GM19397 (cell line): ENCODE data around the gene P2RX6.

Source experiments
- ATAC-seq: cut with Tn5 transposase; IDR thresholded peaks from one replicate; pipeline ENCODE4 v1.9.1; 2021; ENCODE audit warnings: mild to moderate bottlenecking, moderate library complexity; ENCODE audit not compliant: unreplicated experiment

The P2RX6 gene

DNA sequence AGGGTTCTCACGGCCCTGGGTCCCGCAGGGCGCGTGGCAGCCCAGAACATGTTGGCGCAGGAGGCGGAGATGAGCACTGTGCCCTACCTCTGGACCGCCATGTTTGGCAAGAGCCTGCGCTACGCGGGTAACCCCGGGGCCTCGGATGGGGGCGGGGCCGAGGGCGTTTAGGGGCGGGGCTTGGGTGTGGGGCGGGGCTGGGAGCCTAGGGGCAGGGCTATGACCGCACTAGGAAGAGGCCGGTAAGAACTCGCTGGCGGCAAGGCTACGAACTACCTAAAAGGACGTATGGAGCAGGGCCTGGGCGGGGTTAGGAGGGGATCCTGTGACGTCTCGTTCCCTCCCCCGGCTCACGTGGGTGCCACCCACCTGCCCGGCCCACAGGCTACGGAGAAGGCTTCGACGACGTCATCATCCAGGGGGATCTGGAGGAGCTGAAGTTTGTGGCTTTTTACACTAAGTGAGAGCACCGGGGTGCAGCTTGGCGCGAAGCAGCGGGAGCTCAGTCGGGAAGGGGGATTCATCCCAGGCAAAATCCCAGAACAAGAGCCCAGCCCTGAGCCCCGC is 35.6 kb upstream of the P2RX6 start:
- ATAC-seq = no peak

DNA sequence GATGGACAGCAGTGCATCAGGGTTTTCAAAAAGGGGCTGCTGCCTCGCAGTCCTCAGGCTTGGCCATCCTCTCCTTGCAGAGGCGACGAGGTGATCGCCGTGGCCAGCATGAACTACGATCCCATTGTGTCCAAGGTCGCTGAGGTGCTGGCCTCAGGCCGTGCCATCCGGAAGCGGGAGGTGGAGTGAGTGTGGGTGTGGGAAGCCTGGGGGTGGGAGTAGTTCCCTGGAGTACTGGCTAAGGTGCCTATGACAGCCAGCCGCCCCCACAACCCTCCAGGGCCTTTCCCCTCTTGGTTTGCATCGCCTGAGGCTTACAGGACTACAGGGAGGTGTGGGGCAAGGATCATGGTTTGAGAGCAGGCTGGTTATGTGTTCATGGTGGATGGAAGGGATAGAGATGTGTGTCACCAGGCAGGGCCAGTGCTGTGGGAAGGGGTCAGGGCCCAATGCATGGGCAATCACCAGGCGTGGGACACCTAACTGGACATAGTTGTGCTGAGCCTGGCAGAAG is 35.0 kb upstream of the P2RX6 start:
- ATAC-seq = no peak

DNA sequence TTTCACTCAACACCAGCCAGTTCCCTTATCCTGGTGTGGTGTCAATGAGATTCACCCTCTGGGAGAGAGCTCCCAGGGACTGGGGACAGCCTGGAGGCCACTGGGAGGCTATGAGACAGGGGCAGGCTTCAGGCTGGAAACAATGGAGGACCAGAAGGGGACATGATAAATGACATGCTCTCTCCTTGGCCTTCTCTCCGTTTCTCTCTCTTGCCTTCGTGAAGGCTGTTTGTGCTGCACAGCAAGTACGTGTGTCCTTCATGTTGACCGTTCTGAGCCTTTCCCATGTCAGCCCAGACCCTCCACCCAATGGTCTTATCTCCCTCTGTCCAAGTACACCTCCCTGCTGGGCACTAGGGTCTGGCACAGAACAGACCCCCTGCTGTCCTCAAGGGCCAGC is 34.4 kb upstream of the P2RX6 start:
- ATAC-seq = no peak

DNA sequence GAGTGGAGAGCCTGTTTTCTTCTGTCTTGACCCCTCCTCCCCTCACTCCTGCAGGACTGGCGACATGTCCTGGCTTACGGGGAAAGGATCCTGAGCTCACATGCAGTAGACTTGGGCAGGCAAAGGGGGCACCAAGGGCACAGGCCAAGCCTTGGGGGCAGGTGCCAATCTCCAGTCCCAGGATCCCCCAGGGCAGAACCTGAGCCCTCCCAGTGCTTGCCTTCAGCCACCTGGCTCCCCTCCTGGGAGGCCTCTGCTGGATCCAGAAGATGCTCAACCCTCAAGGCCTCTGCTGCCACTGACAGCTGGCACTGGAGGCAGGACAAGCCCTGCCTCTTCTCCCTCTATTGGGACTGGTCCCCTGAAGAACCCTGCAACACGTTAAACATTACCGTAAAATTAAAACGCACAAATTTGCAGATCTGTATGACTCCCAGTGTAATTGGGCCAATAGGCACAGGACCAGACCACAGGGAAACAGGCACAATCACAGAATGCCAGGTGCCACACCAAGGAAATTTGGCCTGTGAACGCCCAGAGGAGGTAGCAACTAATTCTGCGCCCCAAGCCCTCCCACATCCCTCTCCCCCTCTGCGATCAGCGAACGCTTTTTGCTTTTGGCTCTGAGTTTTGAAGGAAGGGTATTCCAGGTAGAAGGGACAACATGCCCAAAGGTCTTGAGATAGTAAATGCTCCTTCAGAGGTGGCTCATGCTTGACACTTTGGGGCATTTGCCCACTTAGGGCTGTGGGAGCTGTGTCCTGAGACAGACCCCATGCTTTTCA is 33.8 kb upstream of the P2RX6 start:
- no peak for ATAC-seq

DNA sequence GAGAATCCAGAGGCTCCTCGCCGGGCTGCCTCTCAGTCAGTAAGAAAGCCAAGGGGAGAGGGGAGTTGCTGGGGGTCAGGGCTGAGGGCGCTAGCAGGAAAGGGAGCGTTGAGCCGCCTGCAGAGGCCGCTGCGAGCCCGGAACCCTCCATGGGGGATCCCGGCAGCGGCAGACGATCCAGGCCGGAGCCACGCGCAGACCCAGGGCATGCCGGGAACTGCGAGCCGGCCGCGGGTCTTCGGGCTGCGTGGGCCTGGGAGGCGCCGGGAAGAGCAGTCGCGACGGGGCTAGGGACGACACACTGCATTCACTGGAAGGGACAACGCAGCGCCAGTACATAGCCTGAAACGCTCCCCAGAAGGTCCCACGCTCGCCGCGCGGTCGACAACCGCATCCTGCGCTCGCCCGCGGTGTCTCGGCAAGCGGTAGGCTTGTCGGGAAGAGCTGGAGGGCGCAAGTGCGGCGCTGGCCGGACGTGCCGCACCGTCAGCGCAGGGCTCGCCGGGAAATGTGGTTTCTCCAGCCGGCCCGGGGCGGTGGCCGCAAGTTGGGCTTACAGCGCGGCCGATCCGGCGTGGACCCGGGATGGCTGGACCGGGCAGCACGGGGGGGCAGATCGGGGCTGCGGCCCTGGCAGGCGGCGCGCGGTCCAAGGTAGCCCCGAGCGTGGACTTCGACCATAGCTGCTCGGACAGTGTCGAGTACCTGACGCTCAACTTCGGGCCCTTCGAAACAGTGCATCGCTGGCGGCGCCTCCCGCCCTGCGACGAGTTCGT is 33.0 kb upstream of the P2RX6 start, which contains the start of gene LZTR1:
Gene LZTR1, plus strand, starts transcription at position 511 of the 776 bp plus-strand sequence. Its CDS starts 75 bp downstream, at position 586.
- peak; percentile 77 for ATAC-seq

DNA sequence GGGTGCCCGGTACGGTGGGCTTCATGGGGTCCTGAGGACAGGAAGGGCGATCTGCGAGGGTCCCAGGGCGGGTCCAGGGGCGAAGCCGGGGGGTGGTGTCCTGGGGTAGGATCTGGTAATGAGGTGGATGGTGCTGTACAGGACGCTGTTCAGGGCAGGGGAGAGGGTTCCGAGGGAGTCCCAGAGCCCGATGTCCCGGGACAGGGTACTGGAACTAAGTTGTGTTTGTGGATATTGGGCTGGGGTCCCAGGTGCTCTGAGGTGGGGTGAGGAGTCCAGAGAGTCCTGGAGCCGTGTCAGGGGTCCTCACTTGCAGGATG is 32.4 kb upstream of the P2RX6 start:
- ATAC-seq = peak; percentile 7

DNA sequence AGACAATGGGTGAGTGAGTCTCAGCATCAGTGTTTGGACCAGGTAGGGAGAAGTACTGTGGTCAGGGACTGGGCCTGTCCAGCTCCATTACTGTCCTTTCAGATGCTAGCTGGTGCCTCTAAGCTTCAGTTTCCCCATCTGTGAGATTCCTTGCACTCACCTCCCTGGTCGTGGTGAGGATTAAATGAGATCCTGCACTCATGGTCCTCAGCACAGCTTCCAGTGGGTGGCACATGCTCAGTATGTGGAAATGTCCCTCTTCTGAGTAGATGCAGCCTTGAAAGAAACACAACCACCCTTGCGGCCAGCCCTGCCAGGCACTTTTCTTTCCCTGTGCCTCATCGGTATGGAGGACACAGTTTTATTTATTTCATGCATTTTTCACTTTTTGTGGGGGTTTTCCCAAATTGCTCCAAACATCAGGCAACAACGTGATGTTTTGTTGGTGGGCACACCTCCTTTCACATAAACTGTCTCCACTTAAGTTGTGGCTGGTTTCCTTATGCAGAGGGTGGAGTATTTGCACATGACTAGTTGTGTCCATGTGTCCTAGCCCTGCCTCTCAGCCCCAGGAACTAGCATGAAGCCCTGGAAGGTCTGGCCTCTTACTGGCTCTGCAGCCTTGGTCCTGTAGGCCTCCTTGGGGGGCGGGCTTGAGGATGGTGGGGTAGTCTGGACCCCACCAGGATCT is 31.7 kb upstream of the P2RX6 start:
- ATAC-seq = no peak

DNA sequence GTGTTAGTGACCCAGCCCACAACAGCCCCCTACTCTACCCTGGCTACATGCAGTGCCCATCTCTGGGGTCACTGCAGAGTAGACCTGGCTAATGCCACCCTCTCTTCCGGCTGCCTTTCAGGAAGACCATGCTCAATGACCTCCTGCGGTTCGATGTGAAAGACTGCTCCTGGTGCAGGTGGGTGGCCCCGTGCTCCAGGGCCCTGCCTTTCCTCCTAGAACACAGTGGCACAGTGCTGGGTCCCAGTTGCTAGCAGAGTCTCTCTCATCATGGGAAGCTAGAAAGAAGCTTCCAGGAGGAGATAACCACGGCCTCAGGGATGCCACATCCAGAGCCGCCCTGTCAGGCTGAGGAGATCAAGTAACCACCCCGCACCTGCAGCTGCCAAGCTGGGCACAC is 29.2 kb upstream of the P2RX6 start:
- no peak for ATAC-seq

DNA sequence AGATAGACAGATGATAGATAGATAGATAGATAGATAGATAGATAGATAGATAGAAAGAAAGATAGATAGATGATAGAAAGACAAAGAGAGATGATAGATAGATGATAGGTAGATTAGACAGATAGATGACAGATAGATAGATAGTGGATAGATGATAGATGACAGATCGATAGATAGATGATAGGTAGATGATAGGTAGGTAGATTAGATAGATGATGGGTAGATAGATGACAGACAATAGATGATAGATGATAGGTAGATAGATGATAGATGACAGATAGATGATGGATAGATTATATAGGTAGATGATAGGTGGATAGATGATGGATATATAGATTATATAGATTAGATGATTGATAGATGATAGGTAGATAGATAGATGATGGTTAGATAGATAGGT is 28.6 kb upstream of the P2RX6 start:
- no peak for ATAC-seq

DNA sequence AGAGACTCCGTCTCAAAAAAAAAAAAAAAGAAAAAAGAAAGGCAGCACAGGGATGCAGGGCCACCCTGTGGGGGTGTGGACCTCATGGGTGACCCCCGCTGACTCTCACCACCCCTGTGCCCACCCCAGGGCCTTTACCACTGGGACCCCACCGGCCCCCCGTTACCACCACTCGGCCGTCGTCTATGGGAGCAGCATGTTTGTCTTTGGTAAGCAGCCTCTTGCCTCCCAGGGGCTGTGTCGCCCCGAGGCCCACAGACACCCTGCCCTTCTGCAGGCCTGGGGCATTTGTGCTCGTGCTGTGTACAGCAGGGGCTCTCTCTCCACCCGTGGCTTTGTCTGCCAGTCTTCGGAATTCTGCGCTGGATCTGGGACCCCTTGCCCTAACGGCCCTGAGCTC is 27.6 kb upstream of the P2RX6 start:
- ATAC-seq = no peak

DNA sequence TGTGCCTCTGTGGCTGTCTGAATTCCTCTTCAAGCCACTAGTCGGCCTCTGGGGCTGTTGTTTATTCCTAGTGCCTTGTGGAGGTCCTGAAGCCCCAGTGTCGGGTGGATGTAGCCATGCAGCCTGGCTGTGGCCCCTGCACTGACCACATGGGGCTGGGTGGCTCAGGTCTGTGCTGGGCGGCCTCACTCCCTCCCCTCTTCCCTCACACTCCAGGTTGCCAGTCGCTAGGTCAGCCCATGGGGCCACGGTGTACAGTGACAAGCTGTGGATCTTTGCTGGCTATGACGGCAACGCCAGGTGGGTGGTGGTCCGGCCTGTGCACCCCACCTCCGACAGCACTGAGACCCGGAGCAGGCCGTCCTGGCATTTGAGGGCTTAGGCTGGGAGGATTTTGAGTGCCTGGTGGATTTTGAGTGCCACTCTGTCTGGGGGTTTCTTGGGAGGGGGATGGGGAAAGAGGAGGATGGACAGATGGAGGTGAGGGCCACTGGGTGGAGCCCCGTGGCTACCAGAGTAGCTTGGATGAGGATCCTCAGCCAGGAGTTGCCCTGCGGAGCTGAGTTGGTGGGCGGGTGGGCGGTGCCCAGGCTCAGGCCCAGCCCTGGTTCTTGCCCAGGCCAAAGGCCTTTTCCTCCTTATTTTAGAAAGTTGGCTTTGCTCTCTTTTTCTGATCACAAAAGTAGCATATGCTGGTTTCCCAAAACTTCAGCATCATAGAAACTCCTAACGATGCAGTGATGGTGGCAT is 26.2 kb upstream of the P2RX6 start:
- ATAC-seq = no peak

DNA sequence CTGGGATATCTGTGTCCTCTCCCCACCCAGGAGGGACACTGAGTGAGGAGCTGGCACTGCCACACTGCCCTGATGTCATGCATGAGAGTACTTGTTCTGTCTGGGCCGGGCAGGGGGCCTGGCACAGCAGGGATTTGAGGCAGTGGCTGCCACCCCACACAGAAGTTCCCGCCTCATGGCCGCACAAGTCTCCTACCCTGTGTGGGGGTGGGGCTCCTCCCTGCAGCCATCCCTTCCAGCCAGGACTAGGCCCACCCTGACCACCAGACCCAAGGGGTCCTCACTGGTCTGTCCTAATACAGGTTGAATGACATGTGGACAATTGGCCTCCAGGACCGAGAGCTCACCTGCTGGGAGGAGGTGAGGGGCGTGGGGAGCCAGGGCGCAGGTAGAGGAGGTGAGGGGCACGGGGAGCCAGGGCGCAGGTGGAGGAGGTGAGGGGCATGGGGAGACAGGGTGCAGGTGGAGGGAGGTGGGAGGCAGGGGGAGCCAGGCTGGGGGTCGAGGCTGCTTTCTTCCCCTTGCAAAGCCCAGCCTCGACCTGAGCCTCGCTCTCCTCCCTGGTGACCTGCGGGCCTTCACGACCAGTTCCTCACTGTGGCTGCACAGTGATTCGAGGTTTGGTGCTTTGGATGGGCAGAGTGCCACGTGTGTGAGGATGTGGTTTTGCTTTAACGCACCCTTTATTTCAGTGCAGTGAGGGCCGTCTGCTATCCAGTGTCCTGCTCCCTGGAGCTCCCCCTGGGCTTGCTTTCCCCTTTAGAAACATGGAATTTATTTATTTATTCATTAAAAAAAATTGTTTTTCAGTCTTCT is 25.4 kb upstream of the P2RX6 start:
- no peak for ATAC-seq

DNA sequence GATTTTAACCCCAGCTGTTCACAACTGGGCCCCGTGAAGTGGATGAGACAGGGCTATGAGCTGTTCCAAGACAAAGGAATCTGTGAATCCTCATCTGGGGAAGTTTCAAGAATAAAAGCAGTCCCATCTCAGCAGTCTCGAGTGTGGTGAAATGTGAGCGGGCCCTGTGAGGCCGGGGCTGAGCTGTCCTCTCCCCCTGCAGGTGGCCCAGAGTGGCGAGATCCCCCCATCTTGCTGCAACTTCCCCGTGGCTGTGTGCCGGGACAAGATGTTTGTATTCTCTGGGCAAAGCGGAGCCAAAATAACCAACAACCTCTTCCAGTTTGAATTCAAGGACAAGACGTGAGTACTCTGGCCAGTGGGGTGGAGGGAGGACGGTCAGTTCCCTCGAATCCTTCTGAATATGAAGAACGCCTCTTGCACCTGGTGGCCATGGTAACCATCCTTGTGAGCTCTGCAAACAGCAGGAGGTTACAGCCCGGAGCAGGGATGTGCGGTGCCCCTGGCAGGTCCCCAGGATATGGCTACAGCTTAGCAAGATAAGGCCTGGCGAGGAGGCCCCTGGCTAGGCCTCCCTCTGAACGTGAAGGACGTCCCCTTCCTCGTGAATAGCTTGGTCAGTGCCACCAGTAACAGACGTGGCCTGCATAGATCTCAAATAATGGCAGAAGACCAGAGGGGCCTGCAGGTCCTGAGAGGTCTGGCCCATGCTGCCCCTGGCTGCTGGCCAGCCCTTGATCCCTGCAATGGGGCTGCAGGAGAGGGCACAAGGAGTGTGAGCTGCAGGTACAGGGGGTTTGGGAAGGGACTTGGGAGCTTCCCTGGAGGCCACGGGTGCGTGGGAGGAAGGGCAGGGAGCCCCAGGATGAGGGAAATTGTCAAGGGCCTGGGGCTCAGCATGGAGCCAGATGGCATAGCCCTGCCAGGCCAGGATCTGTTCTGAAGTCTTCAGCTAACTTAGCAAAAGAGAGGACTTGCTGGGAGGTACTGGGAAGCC is 24.5 kb upstream of the P2RX6 start:
- no peak for ATAC-seq

DNA sequence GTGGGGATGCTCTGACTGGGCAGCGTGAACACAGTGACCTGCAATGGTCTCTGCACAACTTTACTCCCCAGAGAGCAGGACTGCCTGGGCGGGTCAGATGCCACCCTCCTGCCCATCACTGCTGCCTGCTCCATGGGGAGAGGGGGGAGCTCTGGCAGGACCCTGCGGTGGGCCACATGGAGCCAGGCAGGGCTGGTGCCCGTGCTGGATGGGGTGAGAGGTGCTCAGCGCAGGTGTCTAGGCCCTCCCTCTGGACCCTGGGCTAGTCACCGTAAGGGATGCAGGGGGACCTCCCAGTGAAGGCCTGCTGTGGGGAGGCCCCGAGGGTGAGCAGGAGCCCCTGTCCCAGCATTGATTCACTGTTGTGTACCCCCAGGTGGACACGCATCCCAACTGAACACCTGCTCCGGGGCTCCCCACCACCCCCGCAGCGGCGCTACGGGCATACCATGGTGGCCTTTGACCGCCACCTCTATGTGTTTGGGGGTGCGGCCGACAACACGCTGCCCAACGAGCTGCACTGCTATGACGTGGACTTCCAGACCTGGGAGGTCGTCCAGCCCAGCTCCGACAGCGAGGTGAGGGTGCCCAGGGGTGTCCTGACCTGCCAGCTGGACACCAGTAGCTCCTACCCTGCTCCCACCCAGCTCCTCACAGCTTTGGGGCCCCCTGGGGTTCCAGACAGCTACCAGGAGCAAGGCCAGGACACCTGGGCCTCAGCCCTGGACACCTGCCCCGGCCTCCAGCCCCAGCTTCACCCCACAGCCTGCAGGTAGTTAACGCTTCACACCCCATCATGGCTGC is 23.5 kb upstream of the P2RX6 start:
- no peak for ATAC-seq

DNA sequence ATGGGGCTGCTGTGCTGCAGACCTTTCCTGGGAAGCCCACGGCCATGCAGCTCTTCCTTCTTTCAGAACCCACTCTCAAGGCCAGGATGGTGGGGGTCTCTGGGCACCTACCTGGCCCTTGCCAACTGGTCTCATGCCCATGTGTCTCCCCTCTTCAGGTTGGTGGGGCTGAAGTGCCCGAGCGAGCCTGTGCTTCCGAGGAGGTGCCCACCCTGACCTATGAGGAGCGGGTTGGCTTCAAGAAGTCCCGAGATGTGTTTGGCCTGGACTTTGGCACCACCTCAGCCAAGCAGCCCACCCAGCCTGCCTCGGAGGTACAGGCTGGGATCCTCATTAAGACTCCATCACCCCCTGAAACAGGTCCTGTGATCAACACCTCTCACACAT is 22.9 kb upstream of the P2RX6 start:
- no peak for ATAC-seq

DNA sequence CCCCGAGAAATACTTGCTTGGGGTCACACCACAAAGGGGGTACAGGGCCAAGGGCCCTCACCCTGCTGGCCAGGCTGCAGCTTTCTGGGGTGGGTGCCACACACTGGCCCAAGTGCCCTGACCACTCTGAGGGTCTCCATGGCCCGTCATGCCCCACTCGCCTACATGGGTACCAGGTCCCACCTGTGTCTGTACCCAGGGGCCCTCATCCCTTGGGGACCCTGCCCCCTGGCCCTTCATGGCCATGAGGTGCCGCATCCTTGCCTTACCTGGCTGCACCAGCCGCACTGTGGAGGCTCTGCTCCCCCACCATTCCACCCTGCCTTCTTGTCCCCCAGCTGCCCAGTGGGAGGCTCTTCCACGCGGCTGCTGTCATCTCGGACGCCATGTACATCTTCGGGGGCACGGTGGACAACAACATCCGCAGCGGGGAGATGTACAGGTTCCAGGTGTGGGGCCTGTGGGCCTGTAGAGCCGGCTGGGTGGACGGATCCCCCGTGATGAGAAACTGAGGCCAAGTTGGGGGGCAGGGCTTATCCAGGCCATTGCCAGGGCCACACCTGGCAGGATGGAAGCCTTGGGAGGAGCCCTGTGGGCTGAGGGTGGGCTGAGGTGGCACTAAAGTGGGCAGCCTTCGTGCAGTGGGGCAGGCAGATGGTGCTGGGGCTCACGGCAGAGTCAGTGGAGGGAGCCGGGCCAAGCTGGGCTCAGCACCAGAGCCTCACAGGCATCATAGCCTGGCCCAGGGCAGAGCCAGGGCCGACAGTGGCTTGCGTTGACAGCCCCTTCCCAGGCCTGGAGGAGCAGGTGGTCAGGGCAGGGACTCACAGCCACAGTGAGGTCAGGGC is 22.3 kb upstream of the P2RX6 start:
- ATAC-seq = no peak
